ENCODE data around the gene ADGRL4. TPM values are rescaled to one million over a fixed set of nuclear protein-coding genes. Genes with fewer than 3 reads are reported as not detected.

ADGRL4 gene
- total and polyA plus RNA-seq, 2 experiments from 2014 or later = 0.24 to 0.32 TPM

DNA sequence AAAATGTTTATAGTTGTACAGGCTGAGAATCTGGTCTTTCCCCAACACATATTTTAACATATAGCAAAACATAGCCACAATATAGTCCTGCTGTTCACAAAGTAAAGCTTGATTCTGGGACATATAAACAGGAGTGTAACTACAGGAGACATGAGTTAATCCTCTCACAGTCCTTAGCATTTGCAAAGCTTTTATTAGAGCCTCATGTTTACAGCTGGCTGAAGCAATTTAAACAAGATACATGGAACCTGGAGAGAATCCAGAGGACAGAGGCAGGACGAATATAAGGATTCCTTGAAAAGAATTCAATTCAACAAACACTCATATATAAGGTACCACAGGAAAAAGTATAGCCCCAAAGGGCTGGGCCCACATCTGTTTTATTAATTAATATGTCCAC, 163.4 kb downstream of the ADGRL4 start:
- no peaks in the 10 kb centered on the region for H3K36me3 ChIP-seq (ENCODE audit: insufficient read depth)
- H4K20me1 ChIP-seq (replicated peaks; ENCODE audit: insufficient read depth) = no peaks in the 10 kb centered on the region
- no peak overlapping the region for H3K4me3 ChIP-seq
- Mint-ChIP-seq H3K36me3 (ENCODE audit: low read depth) (0 out of 3 replicates have a peak, but pooled peaks cover 3% of the 10 kb centered on the region), H3K27me3 (ENCODE audit: insufficient read depth, low read depth, poor library complexity) (no peaks in the 10 kb centered on the region), H3K9me3 (peaks cover 3% of the 10 kb centered on the region; the same call in 1 of the 3 replicates), H3K4me1 (peaks cover 8% of the 10 kb centered on the region), H3K27ac (no peak overlapping the region), H3K4me3 (no peak overlapping the region)
- TF ChIP-seq POLR2AphosphoS5 (IDR thresholded peaks at IDR 0.05; ENCODE audit: low read depth) (no peak), JUNB (IDR thresholded peaks at IDR 0.05; ENCODE audit: unreplicated experiment) (no peak), EZH2phosphoT487 (IDR thresholded peaks at IDR 0.05; ENCODE audit: unreplicated experiment) (no peak), STAT1 (IDR thresholded peaks at IDR 0.05; ENCODE audit: unreplicated experiment) (no peak)
- TF ChIP-seq, protein P1, sequence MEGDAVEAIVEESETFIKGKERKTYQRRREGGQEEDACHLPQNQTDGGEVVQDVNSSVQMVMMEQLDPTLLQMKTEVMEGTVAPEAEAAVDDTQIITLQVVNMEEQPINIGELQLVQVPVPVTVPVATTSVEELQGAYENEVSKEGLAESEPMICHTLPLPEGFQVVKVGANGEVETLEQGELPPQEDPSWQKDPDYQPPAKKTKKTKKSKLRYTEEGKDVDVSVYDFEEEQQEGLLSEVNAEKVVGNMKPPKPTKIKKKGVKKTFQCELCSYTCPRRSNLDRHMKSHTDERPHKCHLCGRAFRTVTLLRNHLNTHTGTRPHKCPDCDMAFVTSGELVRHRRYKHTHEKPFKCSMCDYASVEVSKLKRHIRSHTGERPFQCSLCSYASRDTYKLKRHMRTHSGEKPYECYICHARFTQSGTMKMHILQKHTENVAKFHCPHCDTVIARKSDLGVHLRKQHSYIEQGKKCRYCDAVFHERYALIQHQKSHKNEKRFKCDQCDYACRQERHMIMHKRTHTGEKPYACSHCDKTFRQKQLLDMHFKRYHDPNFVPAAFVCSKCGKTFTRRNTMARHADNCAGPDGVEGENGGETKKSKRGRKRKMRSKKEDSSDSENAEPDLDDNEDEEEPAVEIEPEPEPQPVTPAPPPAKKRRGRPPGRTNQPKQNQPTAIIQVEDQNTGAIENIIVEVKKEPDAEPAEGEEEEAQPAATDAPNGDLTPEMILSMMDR (conservative IDR thresholded peaks at IDR 0.05; ENCODE audit: low read depth in 2 of 2) = no peak
- TF ChIP-seq, protein P2, sequence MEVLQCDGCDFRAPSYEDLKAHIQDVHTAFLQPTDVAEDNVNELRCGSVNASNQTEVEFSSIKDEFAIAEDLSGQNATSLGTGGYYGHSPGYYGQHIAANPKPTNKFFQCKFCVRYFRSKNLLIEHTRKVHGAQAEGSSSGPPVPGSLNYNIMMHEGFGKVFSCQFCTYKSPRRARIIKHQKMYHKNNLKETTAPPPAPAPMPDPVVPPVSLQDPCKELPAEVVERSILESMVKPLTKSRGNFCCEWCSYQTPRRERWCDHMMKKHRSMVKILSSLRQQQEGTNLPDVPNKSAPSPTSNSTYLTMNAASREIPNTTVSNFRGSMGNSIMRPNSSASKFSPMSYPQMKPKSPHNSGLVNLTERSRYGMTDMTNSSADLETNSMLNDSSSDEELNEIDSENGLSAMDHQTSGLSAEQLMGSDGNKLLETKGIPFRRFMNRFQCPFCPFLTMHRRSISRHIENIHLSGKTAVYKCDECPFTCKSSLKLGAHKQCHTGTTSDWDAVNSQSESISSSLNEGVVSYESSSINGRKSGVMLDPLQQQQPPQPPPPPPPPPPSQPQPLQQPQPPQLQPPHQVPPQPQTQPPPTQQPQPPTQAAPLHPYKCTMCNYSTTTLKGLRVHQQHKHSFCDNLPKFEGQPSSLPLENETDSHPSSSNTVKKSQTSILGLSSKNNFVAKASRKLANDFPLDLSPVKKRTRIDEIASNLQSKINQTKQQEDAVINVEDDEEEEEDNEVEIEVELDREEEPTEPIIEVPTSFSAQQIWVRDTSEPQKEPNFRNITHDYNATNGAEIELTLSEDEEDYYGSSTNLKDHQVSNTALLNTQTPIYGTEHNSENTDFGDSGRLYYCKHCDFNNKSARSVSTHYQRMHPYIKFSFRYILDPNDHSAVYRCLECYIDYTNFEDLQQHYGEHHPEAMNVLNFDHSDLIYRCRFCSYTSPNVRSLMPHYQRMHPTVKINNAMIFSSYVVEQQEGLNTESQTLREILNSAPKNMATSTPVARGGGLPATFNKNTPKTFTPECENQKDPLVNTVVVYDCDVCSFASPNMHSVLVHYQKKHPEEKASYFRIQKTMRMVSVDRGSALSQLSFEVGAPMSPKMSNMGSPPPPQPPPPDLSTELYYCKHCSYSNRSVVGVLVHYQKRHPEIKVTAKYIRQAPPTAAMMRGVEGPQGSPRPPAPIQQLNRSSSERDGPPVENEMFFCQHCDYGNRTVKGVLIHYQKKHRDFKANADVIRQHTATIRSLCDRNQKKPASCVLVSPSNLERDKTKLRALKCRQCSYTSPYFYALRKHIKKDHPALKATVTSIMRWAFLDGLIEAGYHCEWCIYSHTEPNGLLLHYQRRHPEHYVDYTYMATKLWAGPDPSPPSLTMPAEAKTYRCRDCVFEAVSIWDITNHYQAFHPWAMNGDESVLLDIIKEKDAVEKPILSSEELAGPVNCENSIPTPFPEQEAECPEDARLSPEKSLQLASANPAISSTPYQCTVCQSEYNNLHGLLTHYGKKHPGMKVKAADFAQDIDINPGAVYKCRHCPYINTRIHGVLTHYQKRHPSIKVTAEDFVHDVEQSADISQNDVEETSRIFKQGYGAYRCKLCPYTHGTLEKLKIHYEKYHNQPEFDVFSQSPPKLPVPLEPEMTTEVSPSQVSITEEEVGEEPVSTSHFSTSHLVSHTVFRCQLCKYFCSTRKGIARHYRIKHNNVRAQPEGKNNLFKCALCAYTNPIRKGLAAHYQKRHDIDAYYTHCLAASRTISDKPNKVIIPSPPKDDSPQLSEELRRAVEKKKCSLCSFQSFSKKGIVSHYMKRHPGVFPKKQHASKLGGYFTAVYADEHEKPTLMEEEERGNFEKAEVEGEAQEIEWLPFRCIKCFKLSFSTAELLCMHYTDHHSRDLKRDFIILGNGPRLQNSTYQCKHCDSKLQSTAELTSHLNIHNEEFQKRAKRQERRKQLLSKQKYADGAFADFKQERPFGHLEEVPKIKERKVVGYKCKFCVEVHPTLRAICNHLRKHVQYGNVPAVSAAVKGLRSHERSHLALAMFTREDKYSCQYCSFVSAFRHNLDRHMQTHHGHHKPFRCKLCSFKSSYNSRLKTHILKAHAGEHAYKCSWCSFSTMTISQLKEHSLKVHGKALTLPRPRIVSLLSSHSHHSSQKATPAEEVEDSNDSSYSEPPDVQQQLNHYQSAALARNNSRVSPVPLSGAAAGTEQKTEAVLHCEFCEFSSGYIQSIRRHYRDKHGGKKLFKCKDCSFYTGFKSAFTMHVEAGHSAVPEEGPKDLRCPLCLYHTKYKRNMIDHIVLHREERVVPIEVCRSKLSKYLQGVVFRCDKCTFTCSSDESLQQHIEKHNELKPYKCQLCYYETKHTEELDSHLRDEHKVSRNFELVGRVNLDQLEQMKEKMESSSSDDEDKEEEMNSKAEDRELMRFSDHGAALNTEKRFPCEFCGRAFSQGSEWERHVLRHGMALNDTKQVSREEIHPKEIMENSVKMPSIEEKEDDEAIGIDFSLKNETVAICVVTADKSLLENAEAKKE (CRISPR knock-in tag; IDR thresholded peaks at IDR 0.05) = no peak
- TF ChIP-seq, protein P3, sequence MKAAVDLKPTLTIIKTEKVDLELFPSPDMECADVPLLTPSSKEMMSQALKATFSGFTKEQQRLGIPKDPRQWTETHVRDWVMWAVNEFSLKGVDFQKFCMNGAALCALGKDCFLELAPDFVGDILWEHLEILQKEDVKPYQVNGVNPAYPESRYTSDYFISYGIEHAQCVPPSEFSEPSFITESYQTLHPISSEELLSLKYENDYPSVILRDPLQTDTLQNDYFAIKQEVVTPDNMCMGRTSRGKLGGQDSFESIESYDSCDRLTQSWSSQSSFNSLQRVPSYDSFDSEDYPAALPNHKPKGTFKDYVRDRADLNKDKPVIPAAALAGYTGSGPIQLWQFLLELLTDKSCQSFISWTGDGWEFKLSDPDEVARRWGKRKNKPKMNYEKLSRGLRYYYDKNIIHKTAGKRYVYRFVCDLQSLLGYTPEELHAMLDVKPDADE (IDR thresholded peaks at IDR 0.05) = no peak
- no peaks in the 10 kb centered on the region for H3K79me2 ChIP-seq (replicated peaks; ENCODE audit: insufficient read depth)
- no peaks in the 10 kb centered on the region for H3K27me3 ChIP-seq (ENCODE audit: insufficient read depth)
- no peak overlapping the region for H2AFZ ChIP-seq
- no peak overlapping the region for H3K27ac ChIP-seq (ENCODE audit: low read depth)
- ATAC-seq (no peak), DNase-seq (ENCODE audit: low spot score) (no peak)
- no peaks in the 10 kb centered on the region for H3F3A ChIP-seq (replicated peaks; ENCODE audit: low read depth)
- H3K4me1 ChIP-seq (ENCODE audit: insufficient read depth) = 0 out of 2 replicates have a peak, but pooled peaks cover 4% of the 10 kb centered on the region
- H3K4me2 ChIP-seq = no peak overlapping the region
- no peaks in the 10 kb centered on the region; the same call in 1 of the 2 replicates for H3K9me2 ChIP-seq (ENCODE audit: insufficient read depth)

Measured in GM23338 (cell line).